Activated naive CD8-positive, alpha-beta T cell (primary cell): Measurements from ENCODE around the gene PDE1A.

Experiments used
- H3K27ac Mint-ChIP-seq: one replicate; pipeline ENCODE4 v1.8.0; 2021; ENCODE audit warnings: mixed read lengths
- H3K27me3 Mint-ChIP-seq: one replicate; pipeline ENCODE4 v1.8.0; 2021; ENCODE audit warnings: mixed read lengths
- H3K36me3 Mint-ChIP-seq: one replicate; pipeline ENCODE4 v1.8.0; 2021; ENCODE audit warnings: mixed read lengths
- H3K4me1 Mint-ChIP-seq: one replicate; pipeline ENCODE4 v1.8.0; 2021; ENCODE audit warnings: low read depth, mixed read lengths
- H3K4me3 Mint-ChIP-seq: one replicate; pipeline ENCODE4 v1.8.0; 2021; ENCODE audit warnings: mild to moderate bottlenecking, mixed read lengths
- H3K9me3 Mint-ChIP-seq: one replicate; pipeline ENCODE4 v1.8.0; 2021; ENCODE audit warnings: low read depth, mixed read lengths

The PDE1A gene

DNA sequence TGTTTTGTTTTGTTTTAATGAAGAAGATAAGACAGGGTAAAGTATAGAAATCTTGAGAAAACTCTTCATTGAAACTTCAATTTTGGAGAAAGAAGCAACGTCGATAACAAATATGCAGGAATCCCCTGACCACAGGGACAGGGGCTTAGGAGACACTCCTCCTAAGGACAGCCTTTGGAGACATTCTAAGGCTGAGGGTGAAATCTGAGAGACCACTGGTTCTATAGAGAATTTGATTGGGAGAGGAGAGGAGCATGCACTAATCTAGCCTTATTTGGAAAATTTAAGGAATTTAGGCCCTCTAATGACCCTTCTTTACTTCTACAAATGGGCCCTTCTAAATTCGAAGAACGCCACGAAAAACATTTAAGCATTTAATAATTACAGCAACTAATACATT, 233.5 kb downstream of the PDE1A start:
- H3K4me1 Mint-ChIP-seq: no peaks in the 10 kb centered on the region
- no peak overlapping the region for H3K4me3 Mint-ChIP-seq
- H3K36me3 Mint-ChIP-seq: no peaks in the 10 kb centered on the region
- no peak overlapping the region for H3K27ac Mint-ChIP-seq
- H3K9me3 Mint-ChIP-seq: no peaks in the 10 kb centered on the region
- H3K27me3 Mint-ChIP-seq: peaks cover 6% of the 10 kb centered on the region

DNA sequence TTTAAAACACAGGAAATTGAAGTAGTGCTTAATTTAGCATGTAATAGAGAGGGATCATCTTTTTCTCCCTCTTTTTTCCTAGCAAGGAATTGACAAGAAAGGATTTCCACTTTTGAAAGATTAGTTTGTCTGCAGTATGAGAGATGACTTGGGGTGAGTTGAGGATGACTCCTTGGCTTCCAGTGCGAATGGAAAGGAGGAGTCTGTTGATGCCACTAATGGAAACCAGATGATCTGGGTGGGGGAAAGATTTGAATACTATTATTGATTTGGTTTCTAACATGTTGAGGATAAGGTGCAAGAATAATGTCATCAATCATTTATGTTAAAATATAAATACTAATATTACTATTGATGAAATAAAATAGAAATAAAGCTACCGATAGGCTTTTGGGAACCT, 235.8 kb downstream of the PDE1A start:
- Mint-ChIP-seq H3K27me3 (peaks cover 6% of the 10 kb centered on the region), H3K27ac (no peak overlapping the region), H3K36me3 (no peaks in the 10 kb centered on the region), H3K9me3 (no peaks in the 10 kb centered on the region), H3K4me1 (no peaks in the 10 kb centered on the region), H3K4me3 (no peak overlapping the region)

- no peak overlapping the region for H3K4me3 Mint-ChIP-seq
- peaks cover 2% of the 10 kb centered on the region for H3K36me3 Mint-ChIP-seq
- no peak overlapping the region for H3K27ac Mint-ChIP-seq
- peaks cover 11% of the 10 kb centered on the region for H3K27me3 Mint-ChIP-seq
- peaks cover 5% of the 10 kb centered on the region for H3K9me3 Mint-ChIP-seq
- H3K4me1 Mint-ChIP-seq: no peaks in the 10 kb centered on the region
These were observed 239.7 kb downstream of the PDE1A start for GRCh38 chr2:182187130-182187529.

GRCh38 chr2:182186132-182186735, 240.6 kb downstream of the PDE1A start:
- Mint-ChIP-seq H3K36me3 (peaks cover 2% of the 10 kb centered on the region), H3K27me3 (peaks cover 12% of the 10 kb centered on the region), H3K4me3 (no peak overlapping the region), H3K4me1 (no peaks in the 10 kb centered on the region), H3K27ac (no peak overlapping the region), H3K9me3 (peaks cover 5% of the 10 kb centered on the region)

GRCh38 chr2:182182436-182182835, 244.4 kb downstream of the PDE1A start:
- H3K27ac Mint-ChIP-seq: no peak overlapping the region
- peaks cover 20% of the 10 kb centered on the region for H3K27me3 Mint-ChIP-seq
- peaks cover 2% of the 10 kb centered on the region for H3K36me3 Mint-ChIP-seq
- peaks cover 5% of the 10 kb centered on the region for H3K9me3 Mint-ChIP-seq
- no peak overlapping the region for H3K4me3 Mint-ChIP-seq
- no peaks in the 10 kb centered on the region for H3K4me1 Mint-ChIP-seq

DNA sequence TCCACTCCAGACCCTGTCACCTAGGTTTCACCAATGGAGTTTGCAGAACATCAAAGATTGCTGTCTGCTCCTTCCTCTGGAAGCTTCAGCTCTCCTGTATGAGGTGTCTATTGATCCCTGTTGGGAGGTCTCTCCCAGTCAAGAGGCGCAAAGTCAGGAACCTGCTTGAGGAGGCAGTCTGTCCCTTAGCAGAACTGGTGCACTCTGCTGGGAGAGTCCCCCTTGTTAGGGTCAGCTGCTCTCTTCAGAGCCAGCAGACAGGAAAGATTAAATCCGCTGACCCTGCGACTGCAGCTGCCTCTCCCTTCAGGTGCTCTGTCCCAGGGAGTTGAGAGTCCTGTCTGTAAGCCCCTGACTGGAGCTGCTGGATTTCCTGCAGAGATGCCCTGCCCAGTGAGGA, 245.5 kb downstream of the PDE1A start:
- H3K27me3 Mint-ChIP-seq: peaks cover 20% of the 10 kb centered on the region
- peaks cover 5% of the 10 kb centered on the region for H3K9me3 Mint-ChIP-seq
- peaks cover 2% of the 10 kb centered on the region for H3K36me3 Mint-ChIP-seq
- H3K4me1 Mint-ChIP-seq: no peaks in the 10 kb centered on the region
- H3K27ac Mint-ChIP-seq: no peak overlapping the region
- no peak overlapping the region for H3K4me3 Mint-ChIP-seq

GRCh38 chr2:182179176-182179575, 247.7 kb downstream of the PDE1A start:
- H3K27me3 Mint-ChIP-seq: peaks cover 20% of the 10 kb centered on the region
- H3K27ac Mint-ChIP-seq: no peak overlapping the region
- H3K9me3 Mint-ChIP-seq: peaks cover 5% of the 10 kb centered on the region
- no peak overlapping the region for H3K4me3 Mint-ChIP-seq
- H3K4me1 Mint-ChIP-seq: no peaks in the 10 kb centered on the region
- peaks cover 2% of the 10 kb centered on the region for H3K36me3 Mint-ChIP-seq

DNA sequence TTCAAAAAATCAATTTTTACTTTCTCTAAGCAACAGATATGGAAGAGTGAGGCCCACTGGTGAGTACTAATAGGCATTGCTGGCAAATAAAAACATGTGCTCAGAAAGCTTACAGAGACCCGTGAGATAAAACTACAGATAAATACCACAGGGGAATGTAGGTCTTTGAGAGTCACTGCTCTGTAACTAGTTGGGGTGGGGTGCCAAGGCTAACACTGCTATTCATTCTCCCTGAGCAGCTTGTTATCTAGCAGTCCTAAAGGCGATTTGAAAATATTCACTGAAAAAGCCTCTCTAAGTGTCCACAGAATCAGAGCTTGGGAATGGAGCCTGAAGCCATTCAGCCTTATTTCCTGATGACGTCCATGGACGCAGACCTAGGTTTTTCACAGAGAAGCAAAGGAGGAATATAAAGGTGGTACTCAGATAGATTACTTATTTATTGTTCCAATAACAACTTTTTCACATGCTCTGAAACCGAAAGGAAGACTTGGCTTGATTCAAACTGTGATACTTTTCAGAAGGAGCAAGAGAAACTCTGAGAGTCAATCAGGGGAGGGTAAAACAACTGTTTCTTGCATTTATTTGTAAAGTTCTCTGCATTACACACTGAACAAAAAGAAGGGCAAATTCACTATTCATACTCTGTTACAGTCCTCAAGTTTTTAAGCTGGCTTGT, 252.8 kb downstream of the PDE1A start:
- Mint-ChIP-seq H3K27ac (no peak overlapping the region), H3K4me1 (no peaks in the 10 kb centered on the region), H3K36me3 (no peaks in the 10 kb centered on the region), H3K27me3 (peaks cover 3% of the 10 kb centered on the region), H3K9me3 (no peaks in the 10 kb centered on the region), H3K4me3 (no peak overlapping the region)

DNA sequence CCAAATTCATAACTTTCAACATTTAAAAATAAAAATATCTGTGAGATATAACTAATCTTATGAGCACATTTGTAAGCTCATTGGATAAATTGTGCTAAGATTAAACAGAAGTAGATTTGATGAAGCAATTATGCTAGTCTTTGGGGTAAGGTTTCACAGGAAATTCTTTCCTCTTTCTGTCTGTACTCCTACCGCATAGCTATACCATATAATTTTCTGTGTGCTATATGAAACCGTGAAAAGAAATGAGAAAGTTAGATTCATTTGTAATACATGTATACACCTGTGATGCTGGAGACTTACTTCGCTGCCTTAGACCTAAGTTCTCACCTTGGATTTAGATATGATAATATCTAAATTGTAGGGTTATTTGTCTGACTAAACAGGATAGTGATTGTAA, 256.5 kb downstream of the PDE1A start:
- Mint-ChIP-seq H3K9me3 (no peaks in the 10 kb centered on the region), H3K27me3 (no peaks in the 10 kb centered on the region), H3K4me3 (no peak overlapping the region), H3K27ac (no peak overlapping the region), H3K36me3 (no peaks in the 10 kb centered on the region), H3K4me1 (no peaks in the 10 kb centered on the region)

- Mint-ChIP-seq H3K4me1 (no peaks in the 10 kb centered on the region), H3K27ac (no peak overlapping the region), H3K9me3 (no peaks in the 10 kb centered on the region), H3K27me3 (no peaks in the 10 kb centered on the region), H3K4me3 (no peak overlapping the region), H3K36me3 (no peaks in the 10 kb centered on the region)
These were observed 259.0 kb downstream of the PDE1A start for GRCh38 chr2:182167882-182168281.

DNA sequence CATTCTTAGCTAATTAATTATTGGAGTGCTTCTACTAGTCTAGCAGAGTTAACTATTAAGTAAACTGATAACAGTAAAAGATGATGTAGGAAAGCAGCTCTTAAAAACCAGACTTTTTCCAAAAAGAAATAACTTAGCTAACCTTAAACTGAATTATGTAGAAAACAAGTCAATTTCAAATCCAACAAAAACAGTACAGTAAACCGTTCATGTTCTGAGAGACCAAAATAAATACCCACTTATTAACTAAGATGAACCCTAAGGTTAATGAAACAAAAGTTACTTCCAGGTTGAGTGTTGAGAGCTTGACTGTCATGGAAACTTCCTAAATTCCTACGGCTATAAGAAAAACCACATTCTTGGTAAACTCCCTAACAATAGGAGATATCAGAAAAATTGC, 260.0 kb downstream of the PDE1A start:
- Mint-ChIP-seq H3K4me1 (no peaks in the 10 kb centered on the region), H3K4me3 (no peak overlapping the region), H3K9me3 (no peaks in the 10 kb centered on the region), H3K36me3 (no peaks in the 10 kb centered on the region), H3K27ac (no peak overlapping the region), H3K27me3 (no peaks in the 10 kb centered on the region)

- no peak overlapping the region for H3K4me3 Mint-ChIP-seq
- H3K27me3 Mint-ChIP-seq: peaks cover 1% of the 10 kb centered on the region
- no peaks in the 10 kb centered on the region for H3K36me3 Mint-ChIP-seq
- H3K4me1 Mint-ChIP-seq: no peaks in the 10 kb centered on the region
- H3K27ac Mint-ChIP-seq: no peak overlapping the region
- H3K9me3 Mint-ChIP-seq: no peaks in the 10 kb centered on the region
These were observed 260.4 kb downstream of the PDE1A start for GRCh38 chr2:182166406-182166805.

DNA sequence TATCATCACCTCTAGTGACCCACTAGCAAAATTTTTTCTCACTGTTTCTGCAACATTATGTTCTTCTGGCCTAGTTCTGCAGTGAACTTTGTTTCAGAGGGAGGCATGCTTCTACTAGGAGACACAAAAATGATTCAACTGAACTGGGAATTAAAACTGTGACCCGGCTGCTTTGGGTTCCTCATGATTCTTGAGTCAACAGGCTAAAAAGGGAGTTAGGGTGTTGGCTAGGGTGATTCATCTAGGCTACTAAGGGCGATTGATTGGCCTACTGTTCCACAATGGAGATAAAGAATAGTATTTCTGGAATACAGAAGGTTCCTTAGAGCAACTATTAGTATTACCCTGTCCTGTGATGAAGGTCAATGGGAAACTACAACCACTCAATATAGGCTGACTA, 261.6 kb downstream of the PDE1A start:
- Mint-ChIP-seq H3K27ac (no peak overlapping the region), H3K36me3 (no peaks in the 10 kb centered on the region), H3K27me3 (peaks cover 1% of the 10 kb centered on the region), H3K4me1 (no peaks in the 10 kb centered on the region), H3K9me3 (no peaks in the 10 kb centered on the region), H3K4me3 (no peak overlapping the region)

DNA sequence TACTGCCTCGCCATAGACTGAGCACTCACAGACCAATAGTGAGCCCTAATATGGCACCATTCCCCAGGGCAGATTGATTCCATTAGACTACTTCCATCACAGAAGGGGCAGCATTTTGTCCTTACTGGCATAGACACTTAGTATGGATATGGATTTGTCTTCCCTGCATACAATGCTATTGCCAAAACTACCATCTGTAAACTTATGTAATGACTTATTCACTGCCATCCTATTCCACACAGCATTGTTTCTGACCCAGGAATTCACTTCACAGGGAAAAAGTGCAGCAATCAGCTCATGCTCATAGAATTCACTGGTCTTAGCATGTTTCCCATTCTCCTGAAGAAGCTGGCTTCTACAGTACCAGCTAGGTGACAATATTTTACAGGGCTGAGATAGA, 262.1 kb downstream of the PDE1A start:
- no peak overlapping the region for H3K4me3 Mint-ChIP-seq
- H3K9me3 Mint-ChIP-seq: no peaks in the 10 kb centered on the region
- H3K36me3 Mint-ChIP-seq: no peaks in the 10 kb centered on the region
- no peaks in the 10 kb centered on the region for H3K4me1 Mint-ChIP-seq
- H3K27ac Mint-ChIP-seq: no peak overlapping the region
- peaks cover 1% of the 10 kb centered on the region for H3K27me3 Mint-ChIP-seq

DNA sequence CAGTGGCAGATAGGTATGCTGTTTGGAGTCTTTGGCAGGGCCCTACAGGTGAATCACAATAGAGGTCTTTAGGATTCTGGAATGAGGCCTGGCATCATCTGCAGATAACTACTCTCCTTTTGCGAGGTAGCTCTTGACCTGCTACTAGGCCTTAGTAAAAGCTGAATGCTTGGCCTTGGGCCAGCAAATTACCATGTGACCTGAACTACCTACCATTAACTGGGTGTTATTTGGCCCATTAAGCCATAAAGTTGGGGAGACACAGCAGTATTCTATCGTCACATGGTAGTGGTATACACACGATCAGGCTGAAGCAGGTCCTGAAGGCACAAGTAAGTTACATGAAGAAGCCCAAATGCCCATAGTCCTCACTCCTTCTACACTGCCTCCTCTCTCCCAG, 263.0 kb downstream of the PDE1A start:
- Mint-ChIP-seq H3K27me3 (peaks cover 1% of the 10 kb centered on the region), H3K9me3 (no peaks in the 10 kb centered on the region), H3K4me1 (no peaks in the 10 kb centered on the region), H3K36me3 (no peaks in the 10 kb centered on the region), H3K4me3 (no peak overlapping the region), H3K27ac (no peak overlapping the region)

- Mint-ChIP-seq H3K4me1 (no peaks in the 10 kb centered on the region), H3K9me3 (no peaks in the 10 kb centered on the region), H3K27me3 (peaks cover under 1% of the 10 kb centered on the region), H3K27ac (no peak overlapping the region), H3K4me3 (no peak overlapping the region), H3K36me3 (no peaks in the 10 kb centered on the region)
These were observed 278.5 kb downstream of the PDE1A start for GRCh38 chr2:182148344-182148743.
